AG04449 (cell line): ENCODE measurements around the gene CNTN4.

Experiments used
- CTCF ChIA-PET: fragments of 350-600 bp; formaldehyde crosslinking; extraction: SDS; loops from one replicate; lab custom pipeline; 2021; ENCODE audit warnings: antibody characterized with exemption; lab: Yijun Ruan, JAX
- POLR2A ChIA-PET: fragments of 400-600, 350-600 bp; formaldehyde crosslinking; extraction: SDS; loops from one replicate; lab custom pipeline; 2020; ENCODE audit warnings: antibody characterized with exemption, inconsistent platforms; lab: Yijun Ruan, JAX
- DNase-seq: peaks from one replicate; pipeline ENCODE4 v3.0.0-alpha.2; 2010; ENCODE audit warnings: low read depth, low spot score
- H3K4me3 ChIP-seq: 2 replicates; pipeline ENCODE4 v1.5.1; 2011; ENCODE audit warnings: low read depth, mild to moderate bottlenecking, control low read depth, low read length
- TF ChIP-seq, protein P1 (sequence below): IDR thresholded peaks from one replicate; pipeline ENCODE4 v1.5.1; 2011; ENCODE audit warnings: mild to moderate bottlenecking, moderate library complexity, low read length, control low read depth, inconsistent platforms; ENCODE audit not compliant: insufficient read depth; ENCODE audit errors: missing control alignments

Gene CNTN4

DNA sequence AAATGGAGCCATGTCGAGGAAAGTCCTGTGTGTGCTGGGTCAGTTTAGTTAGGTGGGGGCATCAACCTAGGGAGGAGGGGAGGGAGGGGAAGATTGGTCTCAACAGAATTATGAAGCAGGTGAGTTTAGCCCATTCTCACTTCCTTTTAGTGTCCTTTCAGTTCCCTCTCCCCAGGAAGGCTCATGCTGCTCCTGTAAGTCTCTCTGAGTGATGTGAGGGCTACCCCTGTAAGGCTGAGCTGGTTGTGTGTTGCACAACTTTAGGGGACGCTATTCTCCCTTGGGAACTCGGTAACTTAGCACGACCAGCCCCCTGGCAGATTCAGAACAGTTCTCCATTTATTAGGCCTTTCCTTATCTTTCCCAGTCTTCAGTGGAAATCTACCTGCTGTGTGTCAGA is 990.4 kb downstream of the CNTN4 start:
- no peak for DNase-seq
- no peak overlapping the region for H3K4me3 ChIP-seq
- ChIA-PET CTCF (no interaction called here), POLR2A (no interaction called here)
- TF ChIP-seq, protein P1, sequence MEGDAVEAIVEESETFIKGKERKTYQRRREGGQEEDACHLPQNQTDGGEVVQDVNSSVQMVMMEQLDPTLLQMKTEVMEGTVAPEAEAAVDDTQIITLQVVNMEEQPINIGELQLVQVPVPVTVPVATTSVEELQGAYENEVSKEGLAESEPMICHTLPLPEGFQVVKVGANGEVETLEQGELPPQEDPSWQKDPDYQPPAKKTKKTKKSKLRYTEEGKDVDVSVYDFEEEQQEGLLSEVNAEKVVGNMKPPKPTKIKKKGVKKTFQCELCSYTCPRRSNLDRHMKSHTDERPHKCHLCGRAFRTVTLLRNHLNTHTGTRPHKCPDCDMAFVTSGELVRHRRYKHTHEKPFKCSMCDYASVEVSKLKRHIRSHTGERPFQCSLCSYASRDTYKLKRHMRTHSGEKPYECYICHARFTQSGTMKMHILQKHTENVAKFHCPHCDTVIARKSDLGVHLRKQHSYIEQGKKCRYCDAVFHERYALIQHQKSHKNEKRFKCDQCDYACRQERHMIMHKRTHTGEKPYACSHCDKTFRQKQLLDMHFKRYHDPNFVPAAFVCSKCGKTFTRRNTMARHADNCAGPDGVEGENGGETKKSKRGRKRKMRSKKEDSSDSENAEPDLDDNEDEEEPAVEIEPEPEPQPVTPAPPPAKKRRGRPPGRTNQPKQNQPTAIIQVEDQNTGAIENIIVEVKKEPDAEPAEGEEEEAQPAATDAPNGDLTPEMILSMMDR = no peak

DNA sequence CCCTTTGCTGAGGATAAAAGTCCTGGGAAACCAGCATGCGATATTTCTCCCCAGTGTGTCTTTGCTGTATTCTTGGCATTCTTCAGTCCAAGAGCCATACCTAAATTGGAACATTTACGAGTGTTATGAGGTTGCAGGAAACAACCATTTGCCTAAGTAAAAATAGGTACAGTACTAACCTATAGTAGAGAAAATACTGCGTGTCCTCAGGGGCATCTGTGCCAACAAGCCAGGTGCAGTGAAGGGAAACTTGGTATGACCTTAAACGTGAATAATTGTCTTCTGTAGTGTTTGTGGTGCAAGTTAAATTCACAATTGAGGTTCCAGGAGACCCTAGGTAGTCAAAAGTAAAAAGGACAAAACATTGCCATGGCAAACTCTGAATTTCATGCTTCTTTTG is 999.3 kb downstream of the CNTN4 start:
- DNase-seq = no peak
- CTCF ChIA-PET = no interaction called here
- POLR2A ChIA-PET = no interaction called here
- TF ChIP-seq, protein P1 = no peak
- H3K4me3 ChIP-seq = no peak overlapping the region

DNA sequence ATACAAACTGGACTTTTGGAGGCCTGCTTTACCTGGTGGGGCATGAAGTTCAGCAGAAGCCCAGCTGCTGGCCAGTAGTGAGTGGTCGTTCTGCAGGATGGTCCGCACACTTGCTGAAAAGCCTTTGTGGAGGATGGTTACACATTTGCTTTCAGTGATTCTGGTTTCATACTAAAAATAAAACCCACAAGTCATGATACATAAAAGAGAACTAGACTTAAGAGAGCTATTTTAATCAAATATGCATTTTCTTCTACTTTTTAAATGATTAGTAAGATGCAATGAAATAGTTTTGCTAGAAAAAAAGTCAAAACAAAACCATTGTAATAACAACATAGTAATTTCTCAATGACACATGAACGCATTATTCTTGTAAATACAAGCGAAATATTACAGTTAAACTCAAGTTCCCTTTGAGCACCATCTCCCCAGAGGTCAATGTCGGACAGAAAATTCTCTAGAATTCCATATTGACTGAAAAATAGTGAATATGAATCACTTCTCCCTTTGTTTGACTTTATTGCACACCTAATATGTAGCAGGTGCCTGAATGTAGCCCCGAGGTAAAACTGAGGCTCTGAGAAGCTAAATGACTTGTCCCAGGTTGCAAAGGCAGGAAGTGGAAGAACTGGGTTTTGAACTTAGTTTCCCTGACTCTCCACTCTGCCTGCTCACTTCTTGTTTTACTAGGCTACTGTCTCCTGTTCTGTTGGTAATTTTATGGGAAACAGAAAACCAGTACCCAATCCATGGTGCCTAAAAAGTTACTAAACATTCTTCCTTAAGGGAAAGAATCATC is 1003.2 kb downstream of the CNTN4 start:
- POLR2A ChIA-PET = no interaction called here
- TF ChIP-seq, protein P1 = no peak
- no peak overlapping the region for H3K4me3 ChIP-seq
- CTCF ChIA-PET = interaction anchor here (1.0 kb wide), 1 partner anchor 52 kb away, joined by 3 read pairs; no protein-coding TSS in a partner anchor
- DNase-seq = no peak

DNA sequence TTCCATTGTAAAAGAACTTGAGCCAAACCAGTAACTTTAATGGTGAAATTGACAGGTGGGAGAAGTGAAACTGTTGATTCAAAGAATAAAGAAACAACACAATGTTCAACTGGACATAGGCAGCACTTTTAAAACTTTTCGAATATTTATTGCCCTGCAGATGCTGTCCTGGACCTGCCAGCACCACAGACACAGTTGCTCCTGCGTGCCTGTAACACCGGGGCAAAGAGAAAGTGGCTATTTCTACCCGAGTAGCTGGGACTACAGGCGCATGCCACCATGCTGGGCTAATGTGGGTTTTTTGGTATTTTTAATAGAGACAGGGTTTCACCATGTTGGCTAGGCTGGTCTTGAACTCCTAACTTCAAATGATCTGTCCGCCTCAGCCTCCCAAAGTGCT is 1004.1 kb downstream of the CNTN4 start:
- no peak overlapping the region for H3K4me3 ChIP-seq

DNA sequence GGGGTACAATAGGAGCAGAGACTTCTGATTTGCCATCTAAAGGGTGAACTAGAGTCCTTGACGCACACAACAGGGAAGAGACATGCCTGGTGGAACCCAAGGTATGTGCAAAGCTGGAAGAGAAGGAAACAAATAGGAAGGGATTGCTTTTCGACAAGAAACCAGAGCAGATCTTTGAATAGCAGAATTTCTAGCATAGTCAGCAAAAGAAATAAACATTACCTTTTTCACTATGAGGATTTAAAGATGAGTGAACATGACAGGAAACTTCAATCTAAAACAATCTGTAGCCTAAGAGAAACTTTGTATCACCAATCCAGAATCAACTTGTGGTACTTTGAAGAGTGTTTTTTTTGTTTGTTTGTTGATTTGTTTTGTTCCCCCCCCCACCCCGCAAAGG is 1006.6 kb downstream of the CNTN4 start:
- POLR2A ChIA-PET = no interaction called here
- CTCF ChIA-PET = no interaction called here
- TF ChIP-seq, protein P1 = no peak
- no peak for DNase-seq
- no peak overlapping the region for H3K4me3 ChIP-seq

More for the DNA sequence above, 1004.1 kb downstream of the CNTN4 start:
- no peak for DNase-seq
- ChIA-PET POLR2A (no interaction called here), CTCF (no interaction called here)
- TF ChIP-seq, protein P1 = no peak

DNA sequence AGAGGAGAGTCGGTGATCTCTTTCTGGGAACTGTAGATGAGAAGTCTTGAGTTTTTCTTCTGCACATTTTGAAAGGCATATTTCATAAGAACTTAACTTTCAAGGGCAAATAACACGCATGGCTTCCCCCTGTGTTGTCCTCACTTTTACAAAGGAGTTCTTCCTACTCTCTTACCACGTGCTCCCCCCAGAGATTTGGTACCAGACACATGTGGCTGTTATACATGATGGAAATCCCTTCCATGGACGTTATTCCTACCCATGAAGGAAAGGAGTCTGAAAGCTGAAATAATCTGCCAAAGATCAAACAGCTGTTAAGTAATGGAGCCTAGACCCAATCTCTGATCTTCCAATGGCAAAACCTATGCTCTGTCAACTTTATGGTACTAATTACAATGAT is 1007.1 kb downstream of the CNTN4 start:
- TF ChIP-seq, protein P1 = no peak
- H3K4me3 ChIP-seq = no peak overlapping the region
- ChIA-PET POLR2A (no interaction called here), CTCF (no interaction called here)
- DNase-seq = no peak
